SHP77 (cell line): ENCODE data around the gene SRRD.

Experiments used
- DNase-seq, 2 experiments: peaks; one replicate each; lab custom pipeline; 2025; lab: John Stamatoyannopoulos, UW

SRRD gene

GRCh38 chr22:26453216-26453615 lies 30.5 kb upstream of the SRRD start:
- DNase-seq, result no peak

DNA sequence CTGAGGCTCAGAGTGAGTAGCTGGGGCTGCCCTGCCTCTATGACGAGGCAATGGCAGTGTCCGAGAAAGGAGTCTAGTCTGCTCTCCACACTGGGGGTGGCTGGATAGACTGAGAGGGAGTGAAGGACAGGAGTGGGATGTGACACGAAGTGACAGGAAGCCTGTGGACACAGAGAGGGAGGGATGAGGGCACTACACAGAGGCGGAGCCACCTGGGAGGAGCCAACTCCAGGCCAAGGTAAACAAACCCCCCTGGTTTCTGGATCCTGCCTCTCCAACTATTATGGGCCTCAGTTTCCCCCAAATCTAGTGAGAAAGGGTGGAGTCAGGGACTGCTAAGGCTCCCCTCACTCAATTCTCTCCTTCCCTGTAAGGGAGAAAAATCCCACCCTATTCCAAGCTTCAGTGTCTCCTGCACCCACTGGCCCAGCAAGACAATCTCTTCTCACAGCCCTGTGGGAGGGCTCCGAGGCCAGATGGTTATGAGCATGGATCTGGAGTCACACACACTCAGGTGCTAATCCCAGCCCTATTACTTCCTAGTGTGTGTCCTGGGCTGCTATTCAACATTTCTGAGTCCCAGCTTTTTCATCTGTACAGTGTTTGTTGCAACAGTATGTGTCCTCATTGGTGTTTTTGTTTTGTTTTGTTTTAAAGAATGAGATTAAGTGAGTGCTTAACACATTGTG lies 29.7 kb upstream of the SRRD start:
- no peak for DNase-seq

- DNase-seq, result no peak
Observed at GRCh38 chr22:26457661-26458272, 25.9 kb upstream of the SRRD start.

- no peak for DNase-seq
Observed at GRCh38 chr22:26460202-26460601, 23.5 kb upstream of the SRRD start.

DNA sequence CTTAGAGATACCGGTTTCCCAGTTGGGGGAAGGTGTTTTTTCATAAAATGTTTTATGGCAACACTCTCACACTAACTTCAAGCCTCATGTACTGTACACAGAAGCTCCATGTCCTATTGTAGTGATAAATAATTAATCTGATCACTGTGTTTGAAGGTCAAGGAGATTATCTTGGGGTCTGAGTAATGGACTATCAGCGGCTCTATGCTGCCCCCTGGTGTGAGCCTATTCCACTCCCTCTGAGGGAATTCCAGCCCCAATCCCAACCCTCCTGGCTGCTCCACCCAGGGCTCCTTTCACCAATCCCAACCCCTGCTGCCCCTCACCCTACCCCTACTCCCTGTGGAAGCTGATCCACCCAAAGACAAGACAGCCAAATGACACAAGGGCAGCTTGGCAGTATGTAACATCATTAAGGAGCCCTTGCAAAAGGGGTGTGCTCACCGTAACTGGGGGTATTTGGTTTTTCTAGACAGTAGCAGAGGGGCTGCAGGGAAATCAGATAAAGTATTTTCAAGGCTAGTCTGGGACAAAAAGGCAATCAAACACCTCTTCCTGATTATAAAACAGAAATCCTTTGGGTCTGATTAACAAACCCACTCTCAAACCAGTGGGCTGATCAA lies 22.4 kb upstream of the SRRD start:
- peak; percentile 12 to 33 for DNase-seq

GRCh38 chr22:26462051-26462450 lies 21.6 kb upstream of the SRRD start:
- DNase-seq, result no peak

- DNase-seq, result no peak
Observed at GRCh38 chr22:26462641-26463040, 21.0 kb upstream of the SRRD start.

GRCh38 chr22:26463101-26463661 lies 20.5 kb upstream of the SRRD start:
- no peak for DNase-seq

DNA sequence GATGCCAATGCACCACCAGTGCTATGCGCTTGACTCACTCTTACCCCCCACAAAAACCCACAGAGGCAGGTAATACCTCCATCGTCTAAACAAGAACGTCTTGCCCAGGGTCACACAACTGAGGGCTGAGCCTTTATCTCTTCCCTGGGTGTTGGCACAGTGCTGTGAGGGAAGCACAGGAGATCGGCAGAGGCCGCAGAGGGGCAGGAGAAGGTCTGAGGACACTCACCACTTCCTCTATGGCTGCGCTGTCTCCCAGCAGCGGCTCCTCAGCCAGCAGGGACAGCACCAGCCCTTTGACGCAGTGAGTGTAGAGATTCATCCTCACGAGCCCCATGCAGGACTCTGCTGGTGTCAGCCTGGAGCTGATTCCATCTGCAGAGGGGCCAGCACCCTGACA lies 20.0 kb upstream of the SRRD start:
- no peak for DNase-seq

GRCh38 chr22:26464312-26464711 lies 19.4 kb upstream of the SRRD start:
- no peak for DNase-seq

DNA sequence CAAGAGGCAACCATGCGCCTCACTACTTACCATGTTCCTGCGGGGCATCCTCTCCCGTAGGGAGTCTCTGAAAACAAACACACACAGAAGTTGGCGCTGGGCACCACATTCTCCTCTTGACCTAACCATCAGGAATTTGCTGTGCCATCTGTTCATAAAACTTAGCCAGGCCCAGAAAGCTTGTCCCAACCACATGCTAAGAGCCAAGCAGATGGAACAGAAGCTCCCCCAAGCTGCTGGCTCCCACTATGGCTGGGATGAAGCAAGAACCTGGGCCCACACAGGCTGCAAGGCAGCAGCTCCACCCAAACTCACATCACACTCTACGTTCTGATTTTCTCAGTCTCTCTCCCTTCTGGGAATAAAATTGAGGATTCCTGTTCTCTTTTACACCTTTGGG lies 17.5 kb upstream of the SRRD start:
- DNase-seq, result no peak

DNA sequence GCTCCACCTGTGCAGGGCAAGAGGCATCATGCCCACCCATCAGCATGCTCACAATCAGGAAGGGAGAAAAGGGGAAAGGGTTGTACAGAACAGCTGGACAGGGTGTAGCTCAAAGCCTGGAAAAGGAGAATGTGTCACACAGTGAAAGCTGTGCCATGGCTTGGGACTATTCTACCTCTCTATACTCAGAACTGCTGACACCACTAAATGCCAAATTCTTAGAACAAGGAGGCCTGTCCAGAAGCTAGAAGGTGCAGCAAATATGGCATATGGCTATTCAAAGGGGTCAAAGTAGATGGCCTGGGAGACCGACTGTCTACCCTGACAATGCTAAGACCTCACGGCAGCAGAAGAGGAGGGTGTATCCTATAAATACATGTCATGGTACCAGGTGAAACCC lies 12.9 kb upstream of the SRRD start:
- DNase-seq, result no peak

GRCh38 chr22:26471522-26471921 lies 12.2 kb upstream of the SRRD start:
- no peak for DNase-seq

- DNase-seq, result no peak
Observed at GRCh38 chr22:26474682-26475081, 9.0 kb upstream of the SRRD start.

DNA sequence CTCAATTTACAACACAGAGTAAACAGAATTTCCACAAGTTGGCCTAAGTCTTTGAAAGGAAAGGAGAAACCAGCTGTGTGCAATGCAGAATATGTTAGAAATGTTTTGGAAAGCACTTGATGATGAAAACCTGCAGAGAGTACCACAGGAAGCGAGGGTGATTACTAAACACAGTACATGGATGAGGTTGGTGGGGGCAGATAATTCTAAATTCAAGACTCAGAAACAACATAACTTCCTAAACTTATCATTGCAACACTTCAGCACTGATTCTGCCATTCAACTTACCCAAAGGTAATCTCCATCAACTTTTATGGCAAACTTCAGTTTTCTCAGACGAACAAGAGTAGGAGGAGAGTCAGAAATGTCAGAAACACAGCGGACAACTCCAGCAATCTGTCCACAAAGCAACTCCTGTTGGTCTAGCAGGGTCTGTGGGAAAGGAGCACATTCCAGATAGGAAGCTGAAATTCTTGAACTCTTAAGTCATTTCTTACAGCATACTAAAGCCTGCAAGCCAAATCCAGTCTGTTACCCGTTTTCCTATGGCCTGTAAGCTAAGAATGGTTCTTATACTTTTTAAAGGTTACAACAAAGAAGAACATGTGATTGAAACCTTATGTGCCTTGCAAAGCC lies 6.9 kb upstream of the SRRD start:
- DNase-seq, result no peak

DNA sequence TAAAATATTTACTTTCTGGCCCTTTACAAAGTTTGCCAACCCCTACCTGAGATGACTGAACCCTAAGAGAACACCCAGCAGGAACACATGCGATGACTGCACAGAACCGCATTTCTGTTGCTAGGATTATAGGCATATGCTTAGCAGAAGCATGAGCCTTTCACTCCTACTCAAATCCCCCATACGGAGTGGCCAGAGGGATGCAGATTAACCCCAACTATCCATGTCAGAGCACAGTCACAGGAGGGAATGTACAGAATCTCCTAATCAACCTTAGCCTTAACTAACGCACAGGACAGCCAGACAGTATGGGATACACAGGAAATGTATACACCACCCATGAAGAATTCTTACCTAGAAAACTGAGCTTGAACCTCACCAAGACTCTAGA lies 6.3 kb upstream of the SRRD start:
- DNase-seq, result no peak

DNA sequence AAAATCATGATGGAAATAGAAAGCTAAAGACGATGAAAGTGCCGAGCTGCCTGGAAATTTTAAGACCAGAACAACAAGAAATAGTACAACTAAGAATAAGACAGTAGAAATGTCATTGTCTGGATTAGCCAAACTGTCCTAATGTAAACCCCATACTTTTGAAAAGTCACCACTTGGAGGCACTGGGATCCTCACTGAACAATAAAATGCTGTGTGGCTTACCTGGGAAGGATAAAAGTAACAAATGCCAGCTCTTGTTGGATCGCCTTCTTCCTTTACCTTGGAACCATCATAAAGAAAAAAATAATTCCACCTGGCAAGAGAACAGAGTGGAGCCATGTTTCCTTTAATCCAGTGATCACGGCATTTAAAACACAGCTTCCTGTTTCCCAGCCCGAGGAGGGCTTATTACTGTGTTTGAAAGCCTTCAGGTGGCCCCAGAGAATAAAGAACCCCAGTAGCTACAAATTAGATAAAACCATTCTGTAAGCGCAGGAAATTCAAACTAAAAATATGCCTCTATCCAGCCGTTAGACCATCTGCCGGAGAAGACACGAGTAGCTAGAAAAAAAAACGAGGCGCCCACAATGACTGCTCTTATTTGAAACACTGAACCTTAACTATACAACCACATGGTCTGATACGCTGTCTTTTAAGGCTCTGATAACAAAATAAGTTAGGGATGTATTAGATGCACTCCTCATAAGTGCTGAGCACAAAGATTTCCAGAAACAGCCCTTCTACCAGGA lies 4.5 kb upstream of the SRRD start:
- no peak for DNase-seq

DNA sequence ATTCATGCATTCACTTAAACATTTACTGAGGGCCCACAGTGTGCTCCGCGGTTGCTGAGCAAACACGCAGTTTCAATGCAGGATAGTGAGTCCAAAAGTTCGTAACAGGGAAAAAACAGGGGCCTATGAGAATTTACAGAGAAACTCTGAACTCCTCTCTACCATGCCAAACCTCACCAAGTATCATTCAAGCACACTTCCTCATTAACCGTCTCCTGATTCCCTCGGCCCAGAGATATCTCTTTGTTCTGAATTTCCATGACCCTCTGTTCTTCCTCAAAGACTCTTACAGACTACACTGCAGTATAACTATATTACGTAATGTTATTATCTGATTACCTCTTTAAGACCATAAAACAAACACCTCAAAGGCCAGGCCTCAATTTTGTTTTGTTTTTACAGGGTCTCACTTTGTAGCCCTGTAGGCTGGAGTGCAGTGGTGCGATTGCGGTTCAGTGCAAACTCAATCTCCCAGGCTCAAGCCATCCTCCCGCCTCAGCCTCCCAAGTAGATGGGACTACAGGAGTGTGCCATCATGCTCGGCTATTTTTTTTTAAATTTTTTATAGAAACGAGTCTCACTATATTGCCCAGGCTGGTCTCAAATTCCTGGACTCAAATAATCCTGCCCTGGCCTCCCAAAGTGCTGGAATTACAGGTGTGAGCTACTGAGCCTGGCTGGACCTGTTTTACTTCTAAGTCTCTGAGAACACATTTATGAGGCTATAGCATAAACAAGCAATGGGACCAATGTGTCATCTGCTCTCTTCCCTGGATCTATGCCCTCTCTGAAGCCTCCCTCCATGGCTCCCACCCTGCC lies 3.7 kb upstream of the SRRD start:
- no peak for DNase-seq

DNA sequence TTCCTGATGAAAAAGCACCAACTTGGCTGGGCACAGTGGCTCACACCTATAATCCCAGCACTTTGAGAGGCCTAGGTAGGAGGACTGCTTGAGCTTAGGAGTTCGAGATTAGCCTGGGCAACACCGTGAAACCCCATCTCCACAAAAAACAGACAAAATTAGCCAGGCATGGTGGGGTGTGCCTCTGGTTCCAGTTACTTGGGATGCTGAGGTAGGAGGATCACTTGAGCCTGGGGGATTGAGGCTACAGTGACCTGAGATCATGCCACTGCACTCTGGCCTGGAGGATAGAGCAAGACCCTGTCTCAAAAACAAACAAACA lies 3.1 kb upstream of the SRRD start:
- DNase-seq, result no peak

GRCh38 chr22:26481112-26481693 lies 2.5 kb upstream of the SRRD start:
- DNase-seq, result no peak

GRCh38 chr22:26481694-26482093 lies 2.0 kb upstream of the SRRD start:
- no peak for DNase-seq
